Measurements from ENCODE around the gene ESPN.

ESPN gene

GRCh38 chr1:6502000-6502891, 77.7 kb downstream of the ESPN start:
- no peak for DNase-seq
- H3K4me1 ChIP-seq (ENCODE audit: control extremely low read depth in 1 of 4, control insufficient read depth in 4 of 4, insufficient read depth in 4 of 4, low read length in 3 of 4) = peaks cover 0 to 16% (median 14%) of the 10 kb centered on the region in 4 experiments
- POLR2A ChIA-PET = no interaction called here

GRCh38 chr1:6503884-6504602, 79.5 kb downstream of the ESPN start:
- Histone ChIP-seq H3K36me3 (ENCODE audit: control insufficient read depth in 4 of 4, insufficient read depth in 4 of 4, low read length in 3 of 4) (no peaks in the 10 kb centered on the region), H3K9me3 (ENCODE audit: control extremely low read depth in 1 of 5, control insufficient read depth in 4 of 5, insufficient read depth in 2 of 5, low read depth in 1 of 5, low read length in 4 of 5) (no peaks in the 10 kb centered on the region), H3K4me1 (ENCODE audit: control extremely low read depth in 1 of 4, control insufficient read depth in 4 of 4, insufficient read depth in 4 of 4, low read length in 3 of 4) (peaks cover 0 to 27% (median 13%) of the 10 kb centered on the region in 4 experiments), H3K27ac (ENCODE audit: insufficient read depth in 1 of 2, low read depth in 1 of 2, low read length in 2 of 2, poor library complexity in 1 of 2, severe bottlenecking in 2 of 2) (no peak overlapping the region), H3K4me3 (ENCODE audit: control insufficient read depth in 1 of 7, extremely low read depth in 1 of 7, insufficient read depth in 4 of 7, low read depth in 2 of 7, low read length in 6 of 7) (no peak overlapping the region), H3K27me3 (replicated peaks in 2 of 5; ENCODE audit: control insufficient read depth in 4 of 5, insufficient read depth in 5 of 5, low read length in 4 of 5) (peaks cover 0 to 5% (median 2%) of the 10 kb centered on the region in 5 experiments)
- no peak for DNase-seq
- ChIA-PET CTCF (interaction anchor here (0.8 to 1.8 kb wide), 4 partner anchors 8 to 131 kb away, joined by 3 to 5 read pairs (median 3); no protein-coding TSS in a partner anchor), POLR2A (no interaction called here)
- 81% methylated on average over 11 of the region's 20 CpGs for WGBS (ENCODE audit: insufficient coverage)

More at GRCh38 chr1:6502000-6502891, 77.7 kb downstream of the ESPN start:
- CTCF ChIA-PET = interaction anchor here (0.8 kb wide), 1 partner anchor 144 kb away, joined by 3 read pairs; no protein-coding TSS in a partner anchor
- Histone ChIP-seq H3K36me3 (ENCODE audit: control insufficient read depth in 4 of 4, insufficient read depth in 4 of 4, low read length in 3 of 4) (no peaks in the 10 kb centered on the region), H3K27ac (ENCODE audit: insufficient read depth in 1 of 2, low read depth in 1 of 2, low read length in 2 of 2, poor library complexity in 1 of 2, severe bottlenecking in 2 of 2) (no peak overlapping the region), H3K4me3 (ENCODE audit: control insufficient read depth in 1 of 7, extremely low read depth in 1 of 7, insufficient read depth in 4 of 7, low read depth in 2 of 7, low read length in 6 of 7) (no peak overlapping the region), H3K27me3 (replicated peaks in 2 of 5; ENCODE audit: control insufficient read depth in 4 of 5, insufficient read depth in 5 of 5, low read length in 4 of 5) (peaks cover 0 to 22% (median 10%) of the 10 kb centered on the region in 5 experiments), H3K9me3 (ENCODE audit: control extremely low read depth in 1 of 5, control insufficient read depth in 4 of 5, insufficient read depth in 2 of 5, low read depth in 1 of 5, low read length in 4 of 5) (no peaks in the 10 kb centered on the region)
- WGBS (ENCODE audit: insufficient coverage) = 97% methylated on average over 24 of the region's 31 CpGs

- Histone ChIP-seq H3K9me3 (ENCODE audit: control extremely low read depth in 1 of 5, control insufficient read depth in 4 of 5, insufficient read depth in 2 of 5, low read depth in 1 of 5, low read length in 4 of 5) (no peaks in the 10 kb centered on the region), H3K4me1 (ENCODE audit: control extremely low read depth in 1 of 4, control insufficient read depth in 4 of 4, insufficient read depth in 4 of 4, low read length in 3 of 4) (peaks cover 0 to 36% (median 21%) of the 10 kb centered on the region in 4 experiments), H3K4me3 (ENCODE audit: control insufficient read depth in 1 of 7, extremely low read depth in 1 of 7, insufficient read depth in 4 of 7, low read depth in 2 of 7, low read length in 6 of 7) (no peak overlapping the region), H3K27me3 (replicated peaks in 2 of 5; ENCODE audit: control insufficient read depth in 4 of 5, insufficient read depth in 5 of 5, low read length in 4 of 5) (peaks cover 0 to 2% (median 0%) of the 10 kb centered on the region in 5 experiments), H3K36me3 (ENCODE audit: control insufficient read depth in 4 of 4, insufficient read depth in 4 of 4, low read length in 3 of 4) (no peaks in the 10 kb centered on the region), H3K27ac (ENCODE audit: insufficient read depth in 1 of 2, low read depth in 1 of 2, low read length in 2 of 2, poor library complexity in 1 of 2, severe bottlenecking in 2 of 2) (no peak overlapping the region)
- CTCF ChIA-PET = interaction anchor here (1.2 to 1.8 kb wide), 2 partner anchors 9 to 15 kb away, joined by 3 to 5 read pairs; no protein-coding TSS in a partner anchor
- WGBS (ENCODE audit: insufficient coverage) = 97% methylated on average over 13 of the region's 15 CpGs
- POLR2A ChIA-PET = no interaction called here
- DNase-seq = no peak
Observed at GRCh38 chr1:6504887-6505286, 80.3 kb downstream of the ESPN start.

GRCh38 chr1:6505367-6506209, 81.0 kb downstream of the ESPN start:
- CTCF ChIA-PET = interaction anchor here (1.2 to 1.8 kb wide), 2 partner anchors 10 to 16 kb away, joined by 3 to 5 read pairs; no protein-coding TSS in a partner anchor
- DNase-seq = no peak
- peaks cover 0 to 42% (median 23%) of the 10 kb centered on the region in 4 experiments for H3K4me1 ChIP-seq (ENCODE audit: control extremely low read depth in 1 of 4, control insufficient read depth in 4 of 4, insufficient read depth in 4 of 4, low read length in 3 of 4)
- H3K27ac ChIP-seq (ENCODE audit: insufficient read depth in 1 of 2, low read depth in 1 of 2, low read length in 2 of 2, poor library complexity in 1 of 2, severe bottlenecking in 2 of 2) = no peak overlapping the region
- 97% methylated on average over 30 of the region's 31 CpGs for WGBS (ENCODE audit: insufficient coverage)
- H3K9me3 ChIP-seq (ENCODE audit: control extremely low read depth in 1 of 5, control insufficient read depth in 4 of 5, insufficient read depth in 2 of 5, low read depth in 1 of 5, low read length in 4 of 5) = no peaks in the 10 kb centered on the region
- H3K36me3 ChIP-seq (ENCODE audit: control insufficient read depth in 4 of 4, insufficient read depth in 4 of 4, low read length in 3 of 4) = no peaks in the 10 kb centered on the region
- peaks cover 0 to 2% (median 0%) of the 10 kb centered on the region in 5 experiments for H3K27me3 ChIP-seq (replicated peaks in 2 of 5; ENCODE audit: control insufficient read depth in 4 of 5, insufficient read depth in 5 of 5, low read length in 4 of 5)
- H3K4me3 ChIP-seq (ENCODE audit: control insufficient read depth in 1 of 7, extremely low read depth in 1 of 7, insufficient read depth in 4 of 7, low read depth in 2 of 7, low read length in 6 of 7) = no peak overlapping the region
- POLR2A ChIA-PET = no interaction called here

GRCh38 chr1:6506210-6507036, 81.8 kb downstream of the ESPN start:
- H3K9me3 ChIP-seq (ENCODE audit: control extremely low read depth in 1 of 5, control insufficient read depth in 4 of 5, insufficient read depth in 2 of 5, low read depth in 1 of 5, low read length in 4 of 5) = no peaks in the 10 kb centered on the region
- H3K4me1 ChIP-seq (ENCODE audit: control extremely low read depth in 1 of 4, control insufficient read depth in 4 of 4, insufficient read depth in 4 of 4, low read length in 3 of 4) = peaks cover 0 to 42% (median 23%) of the 10 kb centered on the region in 4 experiments
- no peaks in the 10 kb centered on the region for H3K36me3 ChIP-seq (ENCODE audit: control insufficient read depth in 4 of 4, insufficient read depth in 4 of 4, low read length in 3 of 4)
- ChIA-PET POLR2A (interaction anchor here (0.6 kb wide), 1 partner anchor 11 kb away, joined by 3 read pairs; no protein-coding TSS in a partner anchor), CTCF (interaction anchor here (0.9 to 1.2 kb wide), 2 partner anchors 17 kb away, joined by 3 read pairs; no protein-coding TSS in a partner anchor)
- 93% methylated on average over 28 of the region's 31 CpGs for WGBS (ENCODE audit: insufficient coverage)
- no peak overlapping the region for H3K4me3 ChIP-seq (ENCODE audit: control insufficient read depth in 1 of 7, extremely low read depth in 1 of 7, insufficient read depth in 4 of 7, low read depth in 2 of 7, low read length in 6 of 7)
- no peak overlapping the region for H3K27ac ChIP-seq (ENCODE audit: insufficient read depth in 1 of 2, low read depth in 1 of 2, low read length in 2 of 2, poor library complexity in 1 of 2, severe bottlenecking in 2 of 2)
- DNase-seq = no peak
- peaks cover 0 to 2% (median 0%) of the 10 kb centered on the region in 5 experiments for H3K27me3 ChIP-seq (replicated peaks in 2 of 5; ENCODE audit: control insufficient read depth in 4 of 5, insufficient read depth in 5 of 5, low read length in 4 of 5)

- Histone ChIP-seq H3K27ac (ENCODE audit: insufficient read depth in 1 of 2, low read depth in 1 of 2, low read length in 2 of 2, poor library complexity in 1 of 2, severe bottlenecking in 2 of 2) (no peak overlapping the region), H3K36me3 (ENCODE audit: control insufficient read depth in 4 of 4, insufficient read depth in 4 of 4, low read length in 3 of 4) (no peaks in the 10 kb centered on the region), H3K4me3 (ENCODE audit: control insufficient read depth in 1 of 7, extremely low read depth in 1 of 7, insufficient read depth in 4 of 7, low read depth in 2 of 7, low read length in 6 of 7) (no peak overlapping the region), H3K27me3 (replicated peaks in 2 of 5; ENCODE audit: control insufficient read depth in 4 of 5, insufficient read depth in 5 of 5, low read length in 4 of 5) (peaks cover 0 to 2% (median 0%) of the 10 kb centered on the region in 5 experiments), H3K9me3 (ENCODE audit: control extremely low read depth in 1 of 5, control insufficient read depth in 4 of 5, insufficient read depth in 2 of 5, low read depth in 1 of 5, low read length in 4 of 5) (no peaks in the 10 kb centered on the region), H3K4me1 (ENCODE audit: control extremely low read depth in 1 of 4, control insufficient read depth in 4 of 4, insufficient read depth in 4 of 4, low read length in 3 of 4) (peaks cover 0 to 42% (median 23%) of the 10 kb centered on the region in 4 experiments)
- CTCF ChIA-PET = interaction anchor here (0.9 to 1.0 kb wide), 2 partner anchors 16 to 18 kb away, joined by 3 read pairs; no protein-coding TSS in a partner anchor
- DNase-seq = peak; percentile 34 to 68 (median 57)
- POLR2A ChIA-PET = interaction anchor here (0.6 kb wide), 1 partner anchor 12 kb away, joined by 3 read pairs; no protein-coding TSS in a partner anchor
- WGBS (ENCODE audit: insufficient coverage) = 51% methylated on average over 6 of the region's 7 CpGs
Observed at GRCh38 chr1:6507037-6507428, 82.5 kb downstream of the ESPN start.

Measured in common myeloid progenitor, CD34-positive (primary cell).